ENCODE measurements around the gene EIF4G3.

The EIF4G3 gene

DNA sequence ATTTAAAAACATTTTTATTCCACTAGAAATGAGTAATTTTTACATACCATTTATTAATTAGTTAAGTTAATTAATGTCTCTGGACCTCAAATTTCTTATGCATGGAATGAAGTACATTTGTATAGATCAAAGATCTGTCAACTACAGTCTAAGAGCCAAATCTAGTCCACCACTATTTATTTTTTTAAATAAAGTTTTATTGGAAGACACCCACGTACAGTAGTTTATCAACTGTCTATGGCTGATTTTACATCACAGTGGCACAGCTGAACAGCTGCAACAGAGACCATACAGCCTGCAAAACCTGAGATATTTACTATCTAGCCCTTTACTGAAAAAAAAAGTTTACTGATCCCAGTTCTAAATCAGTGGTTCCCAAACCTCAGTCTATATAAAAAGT lies 201.0 kb downstream of the EIF4G3 start:
- peaks cover 18 to 40% of the 10 kb centered on the region in 2 donors for H3K36me3 Mint-ChIP-seq
- H3K27ac Mint-ChIP-seq: no peak overlapping the region
- no peaks in the 10 kb centered on the region for H3K9me3 Mint-ChIP-seq
- ATAC-seq (replicated peaks) (no peak), DNase-seq (no peak)
- no peak overlapping the region for H3K4me3 Mint-ChIP-seq
- no peaks in the 10 kb centered on the region for H3K4me1 Mint-ChIP-seq
- no peaks in the 10 kb centered on the region for H3K27me3 Mint-ChIP-seq

DNA sequence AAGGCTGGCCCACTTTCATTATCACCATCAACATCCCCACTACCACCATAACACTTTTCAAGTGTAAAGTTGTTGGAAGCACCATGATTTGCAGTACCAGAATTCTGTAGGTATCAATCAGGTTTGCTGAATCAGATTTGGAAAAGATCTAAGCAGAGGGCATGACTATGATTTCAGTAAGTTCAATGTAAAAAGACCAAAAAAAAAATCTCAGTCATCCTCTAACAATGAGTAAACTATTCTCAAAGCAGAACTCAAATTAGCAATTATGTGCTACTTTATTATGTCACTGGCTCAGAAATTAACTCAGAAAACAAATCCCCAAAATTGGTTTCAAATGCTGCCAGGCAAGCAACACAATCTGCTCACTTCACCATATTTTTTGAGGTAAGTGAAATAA lies 201.7 kb downstream of the EIF4G3 start:
- DNase-seq (no peak), ATAC-seq (replicated peaks) (no peak)
- Mint-ChIP-seq H3K27me3 (no peaks in the 10 kb centered on the region), H3K9me3 (no peaks in the 10 kb centered on the region), H3K4me3 (no peak overlapping the region), H3K4me1 (no peaks in the 10 kb centered on the region), H3K27ac (no peak overlapping the region), H3K36me3 (peaks cover 18 to 36% of the 10 kb centered on the region in 2 donors)

DNA sequence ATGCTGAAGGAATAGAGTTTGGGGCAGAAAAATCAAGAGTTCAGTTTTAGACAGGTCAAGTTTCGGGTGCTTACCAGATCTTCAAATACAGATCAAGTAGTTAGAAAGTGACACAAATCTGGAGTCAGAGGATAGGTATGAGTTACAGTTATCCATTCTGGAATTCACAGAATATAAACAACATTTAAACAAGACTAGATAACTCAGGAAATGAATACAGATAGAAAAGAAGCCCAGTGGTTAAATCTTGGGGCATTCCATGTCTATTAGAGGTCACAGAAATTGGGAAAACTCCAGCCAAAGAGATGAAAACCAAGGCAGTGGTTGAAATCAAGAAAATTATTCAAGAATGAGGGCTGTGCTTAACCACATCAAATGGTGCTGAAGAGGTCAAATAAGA lies 202.6 kb downstream of the EIF4G3 start:
- Mint-ChIP-seq H3K36me3 (peaks cover 17 to 33% of the 10 kb centered on the region in 2 donors), H3K27me3 (no peaks in the 10 kb centered on the region), H3K4me1 (no peaks in the 10 kb centered on the region), H3K27ac (no peak overlapping the region), H3K4me3 (no peak overlapping the region), H3K9me3 (no peaks in the 10 kb centered on the region)
- ATAC-seq (replicated peaks): no peak
- DNase-seq: no peak

DNA sequence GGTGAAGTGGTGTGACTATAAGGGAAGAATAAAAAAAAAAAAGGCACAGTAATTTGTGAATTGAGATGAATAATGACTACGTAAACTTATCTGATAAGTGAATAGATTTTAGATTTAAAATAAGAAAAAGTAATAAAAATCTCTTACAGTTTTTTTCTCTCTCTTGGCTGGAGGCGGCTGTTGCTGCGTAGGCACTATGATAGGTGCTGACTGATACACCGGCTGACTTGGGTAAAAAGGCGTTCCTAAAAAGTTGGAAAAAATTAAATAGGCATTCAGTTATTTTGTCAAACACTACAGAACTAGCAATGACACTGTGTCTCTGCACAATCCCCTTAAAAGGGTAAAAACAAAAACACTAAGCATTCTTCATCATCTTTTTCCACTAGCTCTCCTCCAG lies 203.8 kb downstream of the EIF4G3 start:
- Mint-ChIP-seq H3K27me3 (no peaks in the 10 kb centered on the region), H3K36me3 (peaks cover 17 to 33% of the 10 kb centered on the region in 2 donors), H3K4me3 (no peak overlapping the region), H3K27ac (no peak overlapping the region), H3K9me3 (no peaks in the 10 kb centered on the region), H3K4me1 (no peaks in the 10 kb centered on the region)
- DNase-seq (no peak), ATAC-seq (replicated peaks) (no peak)

DNA sequence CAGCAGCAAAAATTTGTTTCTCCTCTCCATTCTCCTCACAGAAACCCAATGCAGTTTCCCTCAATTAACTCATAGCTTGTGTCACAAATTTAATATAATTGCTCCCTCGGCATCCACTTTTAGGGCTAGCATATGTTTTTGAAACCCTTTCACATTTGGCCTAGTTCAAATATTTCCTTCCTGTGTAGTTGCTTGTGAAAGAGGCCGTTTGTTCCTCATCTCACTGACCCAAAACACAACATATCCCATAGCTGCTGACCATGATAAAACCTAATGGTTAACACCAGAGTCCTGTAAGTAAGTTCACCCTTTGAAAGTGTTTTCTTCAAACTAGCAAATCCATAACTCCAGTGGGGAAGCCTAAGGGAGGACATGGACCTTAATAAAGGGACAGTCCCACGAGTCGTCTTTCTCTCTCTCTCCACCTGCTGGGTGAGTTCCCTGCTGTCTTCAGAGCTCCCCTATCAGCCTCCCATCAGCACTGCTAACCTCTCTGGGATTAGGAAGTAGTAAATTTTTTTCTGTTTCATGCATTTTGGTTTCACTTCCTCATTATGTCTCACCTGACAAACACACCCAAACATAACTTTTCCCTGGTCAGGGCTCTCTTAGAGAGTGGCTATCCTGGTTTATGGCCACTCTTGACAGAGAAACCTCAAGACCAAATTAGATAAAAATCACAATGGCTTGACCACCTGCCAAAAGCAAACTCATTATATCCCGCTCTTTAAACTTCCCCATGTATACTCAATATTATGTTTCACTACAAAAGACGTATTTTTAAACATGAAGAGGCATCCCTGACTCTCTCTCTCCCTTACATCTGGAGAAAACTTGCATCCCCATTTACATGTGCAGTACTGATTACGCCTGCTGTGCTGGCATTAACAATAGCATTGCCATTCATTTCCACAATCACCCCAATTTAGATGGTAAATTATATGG lies 211.9 kb downstream of the EIF4G3 start:
- peaks cover 6 to 28% of the 10 kb centered on the region in 2 donors for H3K36me3 Mint-ChIP-seq
- H3K9me3 Mint-ChIP-seq: no peaks in the 10 kb centered on the region
- ATAC-seq (replicated peaks) (peak; percentile 93 to 95), DNase-seq (peak; percentile 6)
- H3K27me3 Mint-ChIP-seq: no peaks in the 10 kb centered on the region
- peak overlapping the region; percentile 20 for H3K27ac Mint-ChIP-seq
- H3K4me3 Mint-ChIP-seq: peak overlapping the region; percentile 26
- H3K4me1 Mint-ChIP-seq: peaks cover 15 to 27% of the 10 kb centered on the region in 2 donors

DNA sequence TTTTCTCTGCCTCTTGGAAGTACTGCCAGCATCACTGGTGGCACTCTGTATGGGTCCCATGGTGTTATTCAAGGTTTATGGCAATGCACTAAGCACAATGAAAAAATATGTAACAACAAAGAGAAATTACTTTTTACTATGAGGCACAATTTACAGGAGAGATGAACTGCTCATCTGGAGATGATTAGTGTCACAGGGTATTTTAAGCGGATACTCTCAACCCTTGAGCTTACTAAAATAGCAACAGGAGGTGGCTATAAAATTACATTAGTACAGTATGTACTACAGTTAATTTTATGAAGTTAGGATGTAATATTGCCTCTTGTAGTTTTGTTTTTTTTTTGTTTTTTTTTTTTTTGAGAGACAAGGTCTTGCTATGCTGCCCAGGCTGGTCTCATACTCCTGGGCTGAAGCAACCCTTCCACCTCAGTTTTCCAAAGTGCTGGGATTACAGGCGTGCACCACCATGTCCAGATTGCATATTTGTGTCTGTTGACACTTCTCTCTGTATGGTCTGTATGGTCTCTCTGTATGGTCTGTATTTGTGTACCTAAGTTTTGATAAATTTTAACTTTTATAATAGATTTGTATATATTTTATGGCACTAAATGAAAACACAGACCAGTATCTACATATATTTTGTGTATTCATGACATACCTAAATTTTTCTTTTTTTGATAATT lies 214.0 kb downstream of the EIF4G3 start:
- Mint-ChIP-seq H3K27me3 (no peaks in the 10 kb centered on the region), H3K4me1 (peaks cover 19 to 41% of the 10 kb centered on the region in 2 donors), H3K27ac (no peak overlapping the region), H3K36me3 (peaks cover 8 to 44% of the 10 kb centered on the region in 2 donors), H3K4me3 (no peak overlapping the region), H3K9me3 (no peaks in the 10 kb centered on the region)
- DNase-seq: no peak
- no peak for ATAC-seq (replicated peaks)

DNA sequence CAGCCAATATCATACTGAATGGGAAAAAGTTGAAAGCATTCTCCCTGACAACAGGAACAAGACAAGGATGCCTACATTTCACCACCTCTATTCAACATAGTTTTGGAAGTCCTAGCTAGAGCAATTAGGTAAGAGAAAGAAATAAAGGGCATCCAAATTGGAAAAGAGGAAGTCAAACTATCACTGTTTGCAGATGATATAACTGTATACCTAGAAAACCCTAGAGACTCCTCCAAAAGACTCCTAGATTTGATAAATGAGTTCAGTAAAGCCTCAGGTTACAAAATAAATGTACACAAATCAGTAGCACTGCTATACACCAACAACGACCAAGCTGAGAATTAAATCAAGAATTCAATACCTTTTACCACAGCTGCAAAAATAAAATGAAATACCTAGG lies 218.3 kb downstream of the EIF4G3 start:
- DNase-seq: no peak
- Mint-ChIP-seq H3K36me3 (peaks cover 19 to 43% of the 10 kb centered on the region in 2 donors), H3K4me3 (no peak overlapping the region), H3K4me1 (peaks cover 10 to 13% of the 10 kb centered on the region in 2 donors), H3K27ac (no peak overlapping the region), H3K27me3 (no peaks in the 10 kb centered on the region), H3K9me3 (no peaks in the 10 kb centered on the region)
- no peak for ATAC-seq (replicated peaks)

DNA sequence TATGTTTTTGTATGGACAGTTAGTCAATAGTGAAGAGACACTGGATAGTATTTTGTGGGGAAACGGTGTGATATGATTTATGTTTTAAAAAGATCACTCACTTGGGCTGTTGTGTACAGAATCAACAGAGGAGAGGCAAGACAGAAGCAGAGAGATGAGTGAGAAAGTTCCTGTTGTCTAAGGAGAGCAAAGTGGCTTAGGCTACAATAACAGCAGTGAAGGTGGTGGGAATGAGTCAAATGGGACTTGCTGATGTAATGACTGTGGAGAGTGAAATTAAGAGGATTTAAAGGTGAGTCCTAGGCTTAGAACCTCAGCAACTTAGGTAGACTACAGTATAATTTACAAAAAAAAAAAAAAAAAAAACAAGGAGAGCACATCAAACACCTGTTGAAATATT lies 220.4 kb downstream of the EIF4G3 start:
- H3K4me3 Mint-ChIP-seq: no peak overlapping the region
- H3K36me3 Mint-ChIP-seq: peaks cover 23 to 47% of the 10 kb centered on the region in 2 donors
- H3K27ac Mint-ChIP-seq: no peak overlapping the region
- DNase-seq: no peak
- no peaks in the 10 kb centered on the region for H3K27me3 Mint-ChIP-seq
- H3K4me1 Mint-ChIP-seq: peaks cover 10 to 13% of the 10 kb centered on the region in 2 donors
- no peaks in the 10 kb centered on the region for H3K9me3 Mint-ChIP-seq
- ATAC-seq (replicated peaks): no peak

DNA sequence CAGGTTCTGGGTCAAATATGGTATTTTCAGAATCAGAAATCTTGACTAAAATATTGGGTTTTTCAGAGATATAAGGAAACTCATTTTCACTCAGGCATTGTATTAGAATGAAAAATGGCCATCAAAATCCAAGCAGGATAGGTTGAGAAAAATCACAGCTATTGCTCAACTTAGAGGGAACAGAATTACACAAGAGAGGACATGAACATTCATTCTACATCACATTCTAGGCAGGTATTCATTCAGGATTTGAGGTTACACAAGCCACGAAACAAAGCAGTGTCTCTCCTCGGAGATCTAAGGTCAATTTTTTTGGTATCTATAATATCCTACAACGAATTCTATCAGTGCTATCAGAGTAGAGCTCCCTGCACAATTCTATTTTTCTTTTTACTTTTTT lies 226.0 kb downstream of the EIF4G3 start:
- Mint-ChIP-seq H3K27ac (no peak overlapping the region), H3K27me3 (no peaks in the 10 kb centered on the region), H3K36me3 (peaks cover 29 to 35% of the 10 kb centered on the region in 2 donors), H3K9me3 (no peaks in the 10 kb centered on the region), H3K4me3 (no peak overlapping the region), H3K4me1 (peaks cover 5 to 14% of the 10 kb centered on the region in 2 donors)
- ATAC-seq (replicated peaks) (no peak), DNase-seq (no peak)

DNA sequence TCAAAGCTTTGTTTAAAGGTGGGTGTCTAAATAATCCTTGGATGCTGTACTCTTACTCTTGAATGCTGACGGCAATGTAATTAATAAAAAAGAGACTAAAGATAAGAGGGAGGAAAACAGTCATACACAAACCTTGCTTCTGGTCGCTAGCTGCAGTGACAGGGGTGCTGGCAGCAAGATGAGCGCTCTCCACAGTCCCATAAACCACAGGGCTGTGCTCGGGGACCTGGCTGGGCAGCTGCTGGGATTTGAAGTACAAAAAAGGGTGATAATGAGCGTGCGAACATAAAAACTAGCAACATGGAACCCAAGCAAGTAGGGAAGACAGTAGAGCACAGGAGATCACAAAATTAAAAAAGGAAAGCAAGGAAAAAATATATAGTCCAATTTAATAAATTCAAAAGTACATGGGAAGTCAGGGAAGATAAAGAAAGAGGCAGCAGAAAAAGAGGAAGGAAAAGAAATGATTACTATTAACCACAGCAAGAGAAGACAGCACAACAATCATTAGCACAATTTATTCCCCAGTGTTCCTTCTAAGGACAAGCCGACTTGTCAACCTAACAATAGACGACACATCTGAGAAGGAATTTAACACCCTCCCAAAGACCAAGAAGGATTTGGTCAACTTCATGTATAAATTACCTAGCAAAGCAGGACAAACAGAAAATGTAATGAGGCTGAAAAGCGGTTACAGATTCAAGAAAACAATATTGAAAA lies 226.7 kb downstream of the EIF4G3 start:
- no peak for ATAC-seq (replicated peaks)
- Mint-ChIP-seq H3K27ac (no peak overlapping the region), H3K4me3 (no peak overlapping the region), H3K9me3 (no peaks in the 10 kb centered on the region), H3K4me1 (peaks cover 5 to 14% of the 10 kb centered on the region in 2 donors), H3K27me3 (no peaks in the 10 kb centered on the region), H3K36me3 (peaks cover 24 to 30% of the 10 kb centered on the region in 2 donors)
- DNase-seq: no peak

DNA sequence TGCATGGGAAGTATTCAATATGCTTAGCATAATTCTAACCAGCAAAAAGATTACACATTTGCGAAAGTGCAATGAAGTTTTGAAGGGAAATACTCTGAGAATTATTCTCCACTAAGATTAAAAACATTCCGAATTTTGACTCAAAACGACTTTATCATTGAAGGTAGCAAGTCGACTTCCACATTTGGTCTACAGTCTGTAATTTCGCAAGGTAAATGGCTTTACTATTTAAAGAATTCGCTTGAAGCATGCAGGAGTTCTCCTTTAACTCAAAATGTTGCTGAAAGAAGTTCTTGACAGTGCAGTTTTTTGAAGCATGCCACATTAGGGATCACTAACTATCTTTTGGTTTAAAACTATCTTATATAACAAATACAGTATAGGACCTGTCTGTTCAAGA lies 228.6 kb downstream of the EIF4G3 start:
- H3K9me3 Mint-ChIP-seq: no peaks in the 10 kb centered on the region
- H3K36me3 Mint-ChIP-seq: peaks cover 26 to 33% of the 10 kb centered on the region in 2 donors
- ATAC-seq (replicated peaks) (no peak), DNase-seq (no peak)
- H3K4me1 Mint-ChIP-seq: peaks cover 5 to 14% of the 10 kb centered on the region in 2 donors
- H3K4me3 Mint-ChIP-seq: no peak overlapping the region
- H3K27me3 Mint-ChIP-seq: no peaks in the 10 kb centered on the region
- peak overlapping the region; percentile 14 for H3K27ac Mint-ChIP-seq

DNA sequence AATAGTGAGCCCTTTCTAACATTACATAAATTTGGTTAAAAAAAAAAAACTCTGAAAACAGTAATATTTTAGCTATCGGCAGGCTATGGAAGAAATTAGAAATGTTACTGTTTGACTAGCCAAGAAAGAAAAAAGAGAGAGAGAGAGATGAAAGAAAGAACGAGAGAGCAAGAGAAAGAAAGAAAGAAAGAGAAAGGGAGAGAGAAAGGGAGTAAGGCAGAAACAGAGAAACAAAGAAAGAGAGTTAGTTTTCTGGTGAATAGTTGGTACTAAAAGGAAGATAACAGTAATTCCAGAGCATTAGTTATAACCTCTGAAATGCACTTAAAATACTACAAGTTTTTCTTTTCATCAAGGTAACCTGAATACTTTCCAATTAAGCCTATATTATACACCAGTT lies 229.3 kb downstream of the EIF4G3 start:
- Mint-ChIP-seq H3K4me1 (peaks cover 5 to 14% of the 10 kb centered on the region in 2 donors), H3K27me3 (no peaks in the 10 kb centered on the region), H3K36me3 (peaks cover 23 to 30% of the 10 kb centered on the region in 2 donors), H3K27ac (no peak overlapping the region), H3K4me3 (no peak overlapping the region), H3K9me3 (no peaks in the 10 kb centered on the region)
- ATAC-seq (replicated peaks) (no peak), DNase-seq (no peak)

DNA sequence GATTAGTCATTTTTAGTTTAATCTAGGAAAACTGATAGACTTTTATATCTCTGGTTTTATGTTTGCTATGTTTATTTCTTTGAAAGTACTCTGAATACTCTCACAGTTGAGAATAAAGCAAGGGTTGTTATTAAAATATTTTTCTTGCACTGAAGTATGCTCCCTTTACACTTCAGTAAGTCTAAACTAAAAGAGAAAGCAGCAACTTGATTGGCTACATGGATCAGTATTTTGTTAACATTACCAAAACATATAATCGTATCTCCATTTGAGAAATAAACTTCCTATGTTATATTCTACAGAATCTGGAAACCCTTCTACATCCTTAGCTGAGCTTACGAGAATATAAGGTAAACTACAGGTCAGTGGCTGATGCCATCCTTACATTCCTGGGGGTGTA lies 240.1 kb downstream of the EIF4G3 start:
- H3K4me1 Mint-ChIP-seq: peaks cover 17 to 22% of the 10 kb centered on the region in 2 donors
- no peak for DNase-seq
- no peak for ATAC-seq (replicated peaks)
- no peaks in the 10 kb centered on the region for H3K27me3 Mint-ChIP-seq
- H3K9me3 Mint-ChIP-seq: no peaks in the 10 kb centered on the region
- no peak overlapping the region for H3K4me3 Mint-ChIP-seq
- H3K27ac Mint-ChIP-seq: no peak overlapping the region
- peaks cover 15 to 50% of the 10 kb centered on the region in 2 donors for H3K36me3 Mint-ChIP-seq

DNA sequence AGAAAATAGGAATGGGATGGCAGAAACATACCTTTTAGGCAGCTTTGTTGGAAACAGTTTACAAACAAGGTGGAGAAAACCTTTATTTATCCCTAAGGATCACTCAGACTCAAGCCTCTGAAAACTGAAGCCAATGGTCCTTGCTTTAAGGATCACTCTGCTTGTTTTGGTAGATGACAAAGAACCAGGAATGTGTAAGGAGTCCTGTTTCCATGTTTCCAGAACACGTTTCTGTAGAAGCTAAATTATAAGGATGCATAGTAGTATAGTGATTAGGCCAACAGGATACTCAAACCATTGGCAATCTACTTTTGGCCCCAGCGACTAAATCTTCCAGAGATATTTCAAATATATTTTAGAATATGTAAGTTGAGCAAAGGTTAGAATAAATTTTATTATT lies 240.5 kb downstream of the EIF4G3 start:
- DNase-seq (no peak), ATAC-seq (replicated peaks) (no peak)
- H3K4me3 Mint-ChIP-seq: no peak overlapping the region
- H3K9me3 Mint-ChIP-seq: no peaks in the 10 kb centered on the region
- H3K36me3 Mint-ChIP-seq: peaks cover 16 to 47% of the 10 kb centered on the region in 2 donors
- no peak overlapping the region for H3K27ac Mint-ChIP-seq
- H3K27me3 Mint-ChIP-seq: no peaks in the 10 kb centered on the region
- H3K4me1 Mint-ChIP-seq: peaks cover 17 to 22% of the 10 kb centered on the region in 2 donors

All from stimulated activated naive B cell treated with anti-CD40 and anti-IgM and Interleukin-4, amounts not matched to agents 10 μg/mL and 1 μg/mL and 100 μg/mL, for 72 hours (primary cell).